Activated CD4-positive, alpha-beta T cell treated with anti-CD3 and anti-CD28 coated beads for 36 hours (primary cell): ENCODE data around the gene TAF1. TPM values are rescaled to one million over a fixed set of nuclear protein-coding genes. Genes with fewer than 3 reads are reported as not detected.
A peak's percentile ranks its signal among the peaks of the same experiment; 100 is the strongest.
"Not testable (repeated sequence)": the region's sequence is repeated elsewhere in the genome, so short reads cannot be mapped to it uniquely, and the experiment has no call there.

ENCODE experiments used
- ATAC-seq: fragments of 200-7000 bp; cut with Tn5 transposase; one replicate; pipeline ENCODE4 v1.10.0; 2021; ENCODE audit warnings: mild to moderate bottlenecking, moderate library complexity
- CTCF ChIA-PET: fragments of 350-600 bp; sonication (Branson Sonifier 250); formaldehyde crosslinking; loops from one replicate; lab custom pipeline; 2021; ENCODE audit warnings: antibody characterized with exemption; lab: Charles Lee
- POLR2A ChIA-PET: fragments of 350-600 bp; sonication (Branson Sonifier 250); formaldehyde crosslinking; loops from one replicate; lab custom pipeline; 2021; ENCODE audit warnings: antibody characterized with exemption, inconsistent platforms; lab: Charles Lee
- DNase-seq: peaks from one replicate; pipeline ENCODE4 v3.0.0-alpha.2; 2020
- H3K27ac Mint-ChIP-seq: one replicate; pipeline ENCODE4 v1.8.0; 2021; ENCODE audit warnings: mixed read lengths
- H3K27me3 Mint-ChIP-seq: one replicate; pipeline ENCODE4 v1.8.0; 2021; ENCODE audit warnings: mixed read lengths
- H3K36me3 Mint-ChIP-seq: one replicate; pipeline ENCODE4 v1.8.0; 2021; ENCODE audit warnings: low read depth, mixed read lengths
- H3K4me1 Mint-ChIP-seq: one replicate; pipeline ENCODE4 v1.8.0; 2021; ENCODE audit warnings: mixed read lengths
- H3K4me3 Mint-ChIP-seq: one replicate; pipeline ENCODE4 v1.8.0; 2021; ENCODE audit warnings: mild to moderate bottlenecking, moderate library complexity, mixed read lengths
- H3K9me3 Mint-ChIP-seq: one replicate; pipeline ENCODE4 v1.8.0; 2021; ENCODE audit warnings: low read depth, mixed read lengths
- intact Hi-C, 2 experiments: fragments of 100-400 bp; cut with DNase I in 1 of 2; cut with micrococcal nuclease in 1 of 2; formaldehyde crosslinking; loops; one replicate each; pipeline versions ENCODE4 v1.14.2 to v1.15.1; 2022 to 2024; cut with DNase I, micrococcal nuclease
- total RNA-seq, 2 experiments: library from RNA; stranded (reverse); gene quantifications; one replicate each; pipeline ENCODE4 v1.2.3, GENCODE V29; 2021

The TAF1 gene
- total RNA-seq, 2 experiments from 2014 or later = 36.6 to 41.2 TPM

- intact Hi-C loops = loop anchor here (1.0 to 10.0 kb wide), 9 partner anchors 83 to 271 kb away; partner anchors contain the start of genes NONO (in 2 of the 2), OGT (in 2 of the 2), FOXO4 (in 1 of the 2) and IL2RG (in 1 of the 2)
- H3K9me3 Mint-ChIP-seq = no peaks in the 10 kb centered on the region
- ChIA-PET CTCF (interaction anchor here (0.8 to 1.4 kb wide), 2 partner anchors 83 to 186 kb away, joined by 3 to 5 read pairs; partner anchors contain the start of gene NONO), POLR2A (interaction anchor here (0.8 to 2.7 kb wide), 5 partner anchors 83 to 255 kb away, joined by 4 to 36 read pairs (median 12); partner anchors contain the start of genes IL2RG, NONO and OGT)
- peak overlapping the region; percentile 98 for H3K27ac Mint-ChIP-seq
- peak overlapping the region; percentile 92 for H3K4me3 Mint-ChIP-seq
- peaks cover 22% of the 10 kb centered on the region for H3K36me3 Mint-ChIP-seq
- peaks cover 27% of the 10 kb centered on the region for H3K4me1 Mint-ChIP-seq
- no peaks in the 10 kb centered on the region for H3K27me3 Mint-ChIP-seq
- DNase-seq (peak; percentile 45), ATAC-seq (no peak)
Observed at GRCh38 chrX:71366674-71367256, 608 bp downstream of the TAF1 start.

GRCh38 chrX:71367396-71367795, 1.2 kb downstream of the TAF1 start:
- ATAC-seq (no peak), DNase-seq (peak; percentile 23)
- ChIA-PET POLR2A (interaction anchor here (2.6 to 2.7 kb wide), 2 partner anchors 166 to 185 kb away, joined by 12 to 36 read pairs; partner anchors contain the start of gene OGT), CTCF (no interaction called here)
- H3K27ac Mint-ChIP-seq = peak overlapping the region; percentile 98
- H3K36me3 Mint-ChIP-seq = peaks cover 26% of the 10 kb centered on the region
- H3K4me1 Mint-ChIP-seq = peaks cover 30% of the 10 kb centered on the region
- H3K9me3 Mint-ChIP-seq = no peaks in the 10 kb centered on the region
- H3K4me3 Mint-ChIP-seq = peak overlapping the region; percentile 92
- no peaks in the 10 kb centered on the region for H3K27me3 Mint-ChIP-seq
- intact Hi-C loops = loop anchor here (2.0 to 10.0 kb wide), 5 partner anchors 165 to 255 kb away; partner anchors contain the start of genes OGT (in 2 of the 2), IL2RG (in 1 of the 2) and MED12 (in 1 of the 2)

GRCh38 chrX:71372388-71372787, 6.2 kb downstream of the TAF1 start:
- ChIA-PET POLR2A (interaction anchor here (0.6 to 0.7 kb wide), 3 partner anchors 16 to 122 kb away, joined by 3 to 5 read pairs (median 4); no protein-coding TSS in a partner anchor), CTCF (interaction anchor here (0.6 to 1.0 kb wide), 3 partner anchors 18 to 376 kb away, joined by 3 to 5 read pairs (median 3); no protein-coding TSS in a partner anchor)
- peaks cover 31% of the 10 kb centered on the region for H3K36me3 Mint-ChIP-seq
- H3K9me3 Mint-ChIP-seq = no peaks in the 10 kb centered on the region
- H3K27me3 Mint-ChIP-seq = no peaks in the 10 kb centered on the region
- peaks cover 31% of the 10 kb centered on the region for H3K4me1 Mint-ChIP-seq
- intact Hi-C loops = no loop called here
- no peak for ATAC-seq
- DNase-seq = no peak
- no peak overlapping the region for H3K27ac Mint-ChIP-seq
- H3K4me3 Mint-ChIP-seq = no peak overlapping the region

- intact Hi-C loops = no loop called here
- Mint-ChIP-seq H3K27ac (no peak overlapping the region), H3K4me1 (peaks cover under 1% of the 10 kb centered on the region), H3K27me3 (no peaks in the 10 kb centered on the region), H3K9me3 (no peaks in the 10 kb centered on the region), H3K4me3 (no peak overlapping the region), H3K36me3 (peaks cover 45% of the 10 kb centered on the region)
- DNase-seq = no peak
- ATAC-seq = no peak
- ChIA-PET CTCF (interaction anchor here (0.6 to 0.7 kb wide), 2 partner anchors 14 to 54 kb away, joined by 3 read pairs; no protein-coding TSS in a partner anchor), POLR2A (no interaction called here)
Observed at GRCh38 chrX:71378732-71379131, 12.6 kb downstream of the TAF1 start.

- POLR2A ChIA-PET, H3K27ac Mint-ChIP-seq, ATAC-seq, H3K4me3 Mint-ChIP-seq, DNase-seq, H3K9me3 Mint-ChIP-seq, intact Hi-C loops, H3K27me3 Mint-ChIP-seq, H3K4me1 Mint-ChIP-seq: not testable (repeated sequence)
- CTCF ChIA-PET = interaction anchor here (0.7 kb wide), 2 partner anchors 261 to 1359 kb away, joined by 3 read pairs; no protein-coding TSS in a partner anchor
- H3K36me3 Mint-ChIP-seq = peaks cover 52% of the 10 kb centered on the region
Observed at GRCh38 chrX:71391725-71392124, 25.6 kb downstream of the TAF1 start.

- POLR2A ChIA-PET = no interaction called here
- intact Hi-C loops = no loop called here
- ATAC-seq = no peak
- H3K27me3 Mint-ChIP-seq = no peaks in the 10 kb centered on the region
- no peak overlapping the region for H3K4me3 Mint-ChIP-seq
- DNase-seq = no peak
- H3K27ac Mint-ChIP-seq = no peak overlapping the region
- peaks cover 57% of the 10 kb centered on the region for H3K36me3 Mint-ChIP-seq
- CTCF ChIA-PET = no interaction called here
- H3K4me1 Mint-ChIP-seq = no peaks in the 10 kb centered on the region
- H3K9me3 Mint-ChIP-seq = no peaks in the 10 kb centered on the region
Observed at GRCh38 chrX:71393919-71394318, 27.8 kb downstream of the TAF1 start.

- Mint-ChIP-seq H3K4me1 (peaks cover 6% of the 10 kb centered on the region), H3K36me3 (peaks cover 50% of the 10 kb centered on the region), H3K27me3 (no peaks in the 10 kb centered on the region), H3K4me3 (no peak overlapping the region), H3K27ac (no peak overlapping the region), H3K9me3 (no peaks in the 10 kb centered on the region)
- DNase-seq (no peak), ATAC-seq (no peak)
- ChIA-PET POLR2A (no interaction called here), CTCF (no interaction called here)
- intact Hi-C loops = no loop called here
Observed at GRCh38 chrX:71396576-71396975, 30.4 kb downstream of the TAF1 start.

- DNase-seq = no peak
- Mint-ChIP-seq H3K27ac (peak overlapping the region; percentile 43), H3K9me3 (no peaks in the 10 kb centered on the region), H3K4me3 (no peak overlapping the region), H3K27me3 (no peaks in the 10 kb centered on the region), H3K4me1 (peaks cover 6% of the 10 kb centered on the region), H3K36me3 (peaks cover 28% of the 10 kb centered on the region)
- ATAC-seq = peak; percentile 69
- CTCF ChIA-PET = interaction anchor here (1.1 kb wide), 1 partner anchor 222 kb away, joined by 3 read pairs; no protein-coding TSS in a partner anchor
- intact Hi-C loops = loop anchor here in 1 of 2 experiments (5.0 kb wide), 1 partner anchor 162 kb away; no protein-coding TSS in a partner anchor
- POLR2A ChIA-PET = no interaction called here
Observed at GRCh38 chrX:71400710-71401109, 34.6 kb downstream of the TAF1 start.

- DNase-seq, CTCF ChIA-PET, H3K4me3 Mint-ChIP-seq, H3K27ac Mint-ChIP-seq, H3K4me1 Mint-ChIP-seq, intact Hi-C loops, POLR2A ChIA-PET, H3K9me3 Mint-ChIP-seq, ATAC-seq, H3K27me3 Mint-ChIP-seq: not testable (repeated sequence)
- peaks cover 24% of the 10 kb centered on the region for H3K36me3 Mint-ChIP-seq
Observed at GRCh38 chrX:71416260-71416659, 50.1 kb downstream of the TAF1 start.

GRCh38 chrX:71420686-71421085, 54.5 kb downstream of the TAF1 start:
- DNase-seq (no peak), ATAC-seq (no peak)
- Mint-ChIP-seq H3K4me3 (no peak overlapping the region), H3K4me1 (no peaks in the 10 kb centered on the region), H3K27me3 (no peaks in the 10 kb centered on the region), H3K9me3 (no peaks in the 10 kb centered on the region), H3K36me3 (peaks cover 28% of the 10 kb centered on the region), H3K27ac (no peak overlapping the region)
- CTCF ChIA-PET = no interaction called here
- POLR2A ChIA-PET = no interaction called here
- intact Hi-C loops = no loop called here

- ATAC-seq (no peak), DNase-seq (no peak)
- no peaks in the 10 kb centered on the region for H3K4me1 Mint-ChIP-seq
- ChIA-PET CTCF (interaction anchor here (0.7 kb wide), 1 partner anchor 199 kb away, joined by 3 read pairs; no protein-coding TSS in a partner anchor), POLR2A (no interaction called here)
- H3K36me3 Mint-ChIP-seq = peaks cover 23% of the 10 kb centered on the region
- intact Hi-C loops = no loop called here
- no peaks in the 10 kb centered on the region for H3K9me3 Mint-ChIP-seq
- H3K27ac Mint-ChIP-seq = no peak overlapping the region
- H3K27me3 Mint-ChIP-seq = no peaks in the 10 kb centered on the region
- no peak overlapping the region for H3K4me3 Mint-ChIP-seq
Observed at GRCh38 chrX:71432733-71433132, 66.6 kb downstream of the TAF1 start.
